DOHH2 (cell line): Measurements from ENCODE around the gene WNT3.

ENCODE experiments used
- EZH2phosphoT487 ChIP-seq: fragments of 200-600 bp; sonication (generic); IDR thresholded peaks from 2 replicates; pipeline ENCODE4 v1.6.1; 2017; ENCODE audit warnings: borderline replicate concordance, mild to moderate bottlenecking, antibody characterized with exemption, low read length, moderate library complexity, mixed read lengths
- TF ChIP-seq, protein P1 (sequence below): fragments of 200-600 bp; sonication (generic); IDR thresholded peaks from one replicate; pipeline ENCODE4 v1.5.1; 2014; ENCODE audit warnings: antibody characterized with exemption, mild to moderate bottlenecking, low read depth, low read length; ENCODE audit not compliant: poor library complexity, severe bottlenecking

- TF ChIP-seq, protein P1, sequence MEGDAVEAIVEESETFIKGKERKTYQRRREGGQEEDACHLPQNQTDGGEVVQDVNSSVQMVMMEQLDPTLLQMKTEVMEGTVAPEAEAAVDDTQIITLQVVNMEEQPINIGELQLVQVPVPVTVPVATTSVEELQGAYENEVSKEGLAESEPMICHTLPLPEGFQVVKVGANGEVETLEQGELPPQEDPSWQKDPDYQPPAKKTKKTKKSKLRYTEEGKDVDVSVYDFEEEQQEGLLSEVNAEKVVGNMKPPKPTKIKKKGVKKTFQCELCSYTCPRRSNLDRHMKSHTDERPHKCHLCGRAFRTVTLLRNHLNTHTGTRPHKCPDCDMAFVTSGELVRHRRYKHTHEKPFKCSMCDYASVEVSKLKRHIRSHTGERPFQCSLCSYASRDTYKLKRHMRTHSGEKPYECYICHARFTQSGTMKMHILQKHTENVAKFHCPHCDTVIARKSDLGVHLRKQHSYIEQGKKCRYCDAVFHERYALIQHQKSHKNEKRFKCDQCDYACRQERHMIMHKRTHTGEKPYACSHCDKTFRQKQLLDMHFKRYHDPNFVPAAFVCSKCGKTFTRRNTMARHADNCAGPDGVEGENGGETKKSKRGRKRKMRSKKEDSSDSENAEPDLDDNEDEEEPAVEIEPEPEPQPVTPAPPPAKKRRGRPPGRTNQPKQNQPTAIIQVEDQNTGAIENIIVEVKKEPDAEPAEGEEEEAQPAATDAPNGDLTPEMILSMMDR = no peak
- no peak for TF ChIP-seq EZH2phosphoT487
Measured at GRCh38 chr17:46823657-46824056, 5.2 kb upstream of the WNT3 start.
